Neural progenitor cell (in vitro differentiated cells): ENCODE results near the gene ADCK1. TPM values are rescaled to one million over a fixed set of nuclear protein-coding genes. Genes with fewer than 3 reads are reported as not detected.
"Not testable (repeated sequence)": the region's sequence is repeated elsewhere in the genome, so short reads cannot be mapped to it uniquely, and the experiment has no call there.

Experiments used
- DNase-seq: peaks from one replicate; pipeline ENCODE4 v3.0.0-alpha.2; 2016; ENCODE audit warnings: low spot score
- H2AFZ ChIP-seq: fragments of 200-600 bp; sonication (generic); replicated peaks from 2 replicates; pipeline ENCODE4 v1.6.1; 2016; ENCODE audit warnings: antibody characterized with exemption
- H3F3A ChIP-seq: fragments of 200-600 bp; sonication (generic); 2 replicates; pipeline ENCODE4 v1.6.1; 2016; ENCODE audit warnings: antibody characterized with exemption, low read depth
- H3K27ac ChIP-seq: fragments of 200-600 bp; sonication (generic); 2 replicates; pipeline ENCODE4 v1.5.1; 2016; ENCODE audit warnings: mild to moderate bottlenecking
- H3K27me3 ChIP-seq: fragments of 200-600 bp; sonication (generic); 2 replicates; pipeline ENCODE4 v1.6.1; 2016; ENCODE audit warnings: mild to moderate bottlenecking, moderate library complexity
- H3K36me3 ChIP-seq: fragments of 200-600 bp; sonication (generic); 2 replicates; pipeline ENCODE4 v1.5.1; 2016
- H3K4me1 ChIP-seq: fragments of 200-600 bp; sonication (generic); 2 replicates; pipeline ENCODE4 v1.6.1; 2016; ENCODE audit warnings: mixed run types
- H3K4me2 ChIP-seq: fragments of 200-600 bp; sonication (generic); 2 replicates; pipeline ENCODE4 v1.6.1; 2016
- H3K4me3 ChIP-seq: fragments of 200-600 bp; sonication (generic); 2 replicates; pipeline ENCODE4 v1.5.1; 2016
- H3K79me2 ChIP-seq: fragments of 200-600 bp; sonication (generic); 2 replicates; pipeline ENCODE4 v1.6.1; 2016; ENCODE audit warnings: low read depth
- H3K9ac ChIP-seq: fragments of 200-600 bp; sonication (generic); 2 replicates; pipeline ENCODE4 v1.6.1; 2016
- H3K9me3 ChIP-seq: fragments of 200-600 bp; sonication (generic); 2 replicates; pipeline ENCODE4 v1.5.1; 2016; ENCODE audit warnings: low read depth
- H4K20me1 ChIP-seq: fragments of 200-600 bp; sonication (generic); 2 replicates; pipeline ENCODE4 v1.6.1; 2016; ENCODE audit warnings: low read depth
- H3K27ac Mint-ChIP-seq: 3 replicates; pipeline ENCODE4 v1.8.0; 2021; ENCODE audit warnings: mixed read lengths
- H3K27me3 Mint-ChIP-seq: 2 replicates; pipeline ENCODE4 v1.8.0; 2022; ENCODE audit warnings: low read depth, mild to moderate bottlenecking, inconsistent platforms, moderate library complexity, mixed read lengths; ENCODE audit not compliant: insufficient read depth
- H3K36me3 Mint-ChIP-seq: 3 replicates; pipeline ENCODE4 v1.8.0; 2021; ENCODE audit warnings: mixed read lengths
- H3K4me1 Mint-ChIP-seq: 3 replicates; pipeline ENCODE4 v1.8.0; 2021; ENCODE audit warnings: mixed read lengths
- H3K4me3 Mint-ChIP-seq: 3 replicates; pipeline ENCODE4 v1.8.0; 2021; ENCODE audit warnings: mild to moderate bottlenecking, moderate library complexity, mixed read lengths
- H3K9me3 Mint-ChIP-seq: 3 replicates; pipeline ENCODE4 v1.8.0; 2020; ENCODE audit warnings: mixed read lengths
- CTCF ChIP-seq: fragments of 200-600 bp; sonication (generic); IDR thresholded peaks from 2 replicates; pipeline ENCODE4 v1.5.1; 2017; ENCODE audit warnings: antibody characterized with exemption, mild to moderate bottlenecking
- EZH2 ChIP-seq: fragments of 200-600 bp; sonication (generic); IDR thresholded peaks from 2 replicates; pipeline ENCODE4 v1.6.1; 2017; ENCODE audit warnings: antibody characterized with exemption, mild to moderate bottlenecking, moderate library complexity
- EZH2phosphoT487 ChIP-seq: fragments of 200-600 bp; sonication (generic); IDR thresholded peaks from 2 replicates; pipeline ENCODE4 v1.6.1; 2017; ENCODE audit warnings: antibody characterized with exemption
- total RNA-seq: library from RNA; depleted of rRNA; stranded (reverse); fragments of >200 nt; gene quantifications from 2 replicates; pipeline ENCODE4 v1.2.3, GENCODE V29; 2015; ENCODE audit warnings: low replicate concordance

Gene ADCK1
- total RNA-seq, 1 donor from 2014 or later, result 1.6 TPM

- Mint-ChIP-seq H3K27me3 (peaks cover 5% of the 10 kb centered on the region), H3K4me1 (no peaks in the 10 kb centered on the region), H3K36me3 (no peaks in the 10 kb centered on the region), H3K27ac (no peak overlapping the region), H3K9me3 (peaks cover 17% of the 10 kb centered on the region), H3K4me3 (no peak overlapping the region)
- no peak for TF ChIP-seq EZH2
- TF ChIP-seq CTCF, result no peak
- TF ChIP-seq EZH2phosphoT487, result no peak
- no peak overlapping the region for H3K27ac ChIP-seq
- no peak overlapping the region for H3K9ac ChIP-seq
- H3K4me1 ChIP-seq, result no peaks in the 10 kb centered on the region
- no peak for DNase-seq
- H3K4me2 ChIP-seq, result no peak overlapping the region
- H2AFZ ChIP-seq, result no peak overlapping the region
- H3K9me3 ChIP-seq, result no peaks in the 10 kb centered on the region
- no peaks in the 10 kb centered on the region for H3K79me2 ChIP-seq
- H3K36me3 ChIP-seq, result no peaks in the 10 kb centered on the region
- no peaks in the 10 kb centered on the region for H3K27me3 ChIP-seq
- H3F3A ChIP-seq, result no peaks in the 10 kb centered on the region
- H3K4me3 ChIP-seq, result no peak overlapping the region
- no peaks in the 10 kb centered on the region for H4K20me1 ChIP-seq
Observed at GRCh38 chr14:77950371-77951063, 150.6 kb downstream of the ADCK1 start.

GRCh38 chr14:77955816-77956484 lies 156.0 kb downstream of the ADCK1 start:
- peaks cover under 1% of the 10 kb centered on the region for H3K27me3 Mint-ChIP-seq
- Histone ChIP-seq H3K9ac (no peak overlapping the region), H2AFZ (peak overlapping the region; percentile 59), H3K36me3 (no peaks in the 10 kb centered on the region), H3K4me1 (peaks cover 6% of the 10 kb centered on the region), H3F3A (no peaks in the 10 kb centered on the region), H4K20me1 (no peaks in the 10 kb centered on the region), H3K79me2 (no peaks in the 10 kb centered on the region), H3K27ac (no peak overlapping the region), H3K27me3 (no peaks in the 10 kb centered on the region), H3K4me2 (no peak overlapping the region), H3K9me3 (no peaks in the 10 kb centered on the region), H3K4me3 (no peak overlapping the region)
- H3K4me3 Mint-ChIP-seq, result no peak overlapping the region
- TF ChIP-seq EZH2phosphoT487 (no peak), CTCF (no peak)
- H3K4me1 Mint-ChIP-seq, result no peaks in the 10 kb centered on the region
- H3K27ac Mint-ChIP-seq, result no peak overlapping the region
- DNase-seq, result peak; percentile 19
- no peaks in the 10 kb centered on the region for H3K36me3 Mint-ChIP-seq
- H3K9me3 Mint-ChIP-seq, result no peaks in the 10 kb centered on the region

GRCh38 chr14:77959686-77960085 lies 159.8 kb downstream of the ADCK1 start:
- not testable (repeated sequence) for DNase-seq, H3F3A ChIP-seq, H3K27ac Mint-ChIP-seq

More at GRCh38 chr14:77959686-77960085, 159.8 kb downstream of the ADCK1 start:
- H3K9ac ChIP-seq, H3K36me3 Mint-ChIP-seq, H4K20me1 ChIP-seq, H3K27me3 ChIP-seq, H3K4me3 ChIP-seq, H3K27me3 Mint-ChIP-seq, H3K79me2 ChIP-seq, H3K27ac ChIP-seq, H3K4me3 Mint-ChIP-seq, H3K9me3 Mint-ChIP-seq, H3K4me1 Mint-ChIP-seq, H2AFZ ChIP-seq, H3K4me2 ChIP-seq, H3K36me3 ChIP-seq, H3K9me3 ChIP-seq, H3K4me1 ChIP-seq: not testable (repeated sequence)
